PC-9 (cell line): Measurements from ENCODE around the gene ARFRP1. TPM values are rescaled to one million over a fixed set of nuclear protein-coding genes. Genes with fewer than 3 reads are reported as not detected.

Experiments used
- BruUV-seq: library from RNA; stranded (reverse); fragments of 400-500 nt; replicated peaks from 2 replicates; lab custom pipeline; 2021; lab: Mats Ljungman, UMichigan
- CTCF ChIA-PET: fragments of 300-600 bp; sonication (Branson Sonifier 250); formaldehyde crosslinking; loops from one replicate; lab custom pipeline; 2022; ENCODE audit warnings: antibody characterized with exemption; lab: Charles Lee
- POLR2A ChIA-PET: fragments of 300-600 bp; sonication (Branson Sonifier 250); formaldehyde crosslinking; loops from one replicate; lab custom pipeline; 2022; ENCODE audit warnings: antibody characterized with exemption; ENCODE audit not compliant: unreplicated experiment; lab: Charles Lee
- DNase-seq, 2 experiments: peaks; one replicate each; pipeline versions ENCODE4 v3.0.0 to v3.0.0-alpha.2; 2015 to 2022; ENCODE audit warnings: mixed read lengths in 1 of 2
- H2AFZ ChIP-seq: fragments of 200-600 bp; sonication (generic); 2 replicates; pipeline ENCODE4 v1.8.1; 2017; ENCODE audit warnings: antibody characterized with exemption
- H3F3A ChIP-seq: fragments of 200-600 bp; sonication (generic); 2 replicates; pipeline ENCODE4 v1.8.1; 2017; ENCODE audit warnings: antibody characterized with exemption, mild to moderate bottlenecking, low read depth; ENCODE audit not compliant: insufficient read depth
- H3K27ac ChIP-seq: fragments of 200-600 bp; sonication (generic); 2 replicates; pipeline ENCODE4 v1.6.1; 2016; ENCODE audit warnings: mixed run types
- H3K27me3 ChIP-seq: fragments of 200-600 bp; sonication (generic); 2 replicates; pipeline ENCODE4 v1.6.1; 2016; ENCODE audit warnings: low read depth, mixed run types; ENCODE audit not compliant: insufficient read depth
- H3K36me3 ChIP-seq: fragments of 200-600 bp; sonication (generic); 2 replicates; pipeline ENCODE4 v1.6.1; 2016; ENCODE audit warnings: low read depth, mixed run types
- H3K4me1 ChIP-seq: fragments of 200-600 bp; sonication (generic); replicated peaks from 2 replicates; pipeline ENCODE4 v1.6.1; 2016; ENCODE audit warnings: mixed run types; ENCODE audit not compliant: insufficient read depth
- H3K4me2 ChIP-seq: fragments of 200-600 bp; sonication (generic); 2 replicates; pipeline ENCODE4 v1.6.1; 2017; ENCODE audit warnings: mixed run types
- H3K4me3 ChIP-seq: fragments of 200-600 bp; sonication (generic); 2 replicates; pipeline ENCODE4 v1.6.1; 2016; ENCODE audit warnings: mixed run types
- H3K79me2 ChIP-seq: fragments of 200-600 bp; sonication (generic); 2 replicates; pipeline ENCODE4 v1.6.1; 2017; ENCODE audit warnings: low read depth, mixed run types
- H3K9me2 ChIP-seq: fragments of 200-600 bp; sonication (generic); 2 replicates; pipeline ENCODE4 v1.8.1; 2017; ENCODE audit warnings: mild to moderate bottlenecking; ENCODE audit not compliant: insufficient read depth
- H3K9me3 ChIP-seq: fragments of 200-600 bp; sonication (generic); 2 replicates; pipeline ENCODE4 v1.8.1; 2016; ENCODE audit warnings: low read depth; ENCODE audit not compliant: insufficient read depth
- H4K20me1 ChIP-seq: fragments of 200-600 bp; sonication (generic); 2 replicates; pipeline ENCODE4 v1.8.1; 2017; ENCODE audit not compliant: insufficient read depth
- EZH2 ChIP-seq: fragments of 200-600 bp; sonication (generic); IDR thresholded peaks from 2 replicates; pipeline ENCODE4 v1.8.0; 2017; ENCODE audit warnings: antibody characterized with exemption, low read depth
- intact Hi-C: fragments of 100-400 bp; cut with micrococcal nuclease; formaldehyde crosslinking; loops from one replicate; pipeline ENCODE4 v1.10.0; 2022; ENCODE audit not compliant: unreplicated experiment
- total RNA-seq: library from RNA; stranded (reverse); gene quantifications from 2 replicates; pipeline ENCODE4 v1.2.3, GENCODE V29; 2021
- TF ChIP-seq, protein P1 (sequence below): fragments of 200-600 bp; sonication (generic); conservative IDR thresholded peaks from 2 replicates; pipeline ENCODE4 v1.6.1; 2017; ENCODE audit warnings: mixed run types, antibody characterized with exemption, mild to moderate bottlenecking, moderate library complexity

ARFRP1 gene
- total RNA-seq, 1 experiment from 2014 or later: 59.1 TPM

DNA sequence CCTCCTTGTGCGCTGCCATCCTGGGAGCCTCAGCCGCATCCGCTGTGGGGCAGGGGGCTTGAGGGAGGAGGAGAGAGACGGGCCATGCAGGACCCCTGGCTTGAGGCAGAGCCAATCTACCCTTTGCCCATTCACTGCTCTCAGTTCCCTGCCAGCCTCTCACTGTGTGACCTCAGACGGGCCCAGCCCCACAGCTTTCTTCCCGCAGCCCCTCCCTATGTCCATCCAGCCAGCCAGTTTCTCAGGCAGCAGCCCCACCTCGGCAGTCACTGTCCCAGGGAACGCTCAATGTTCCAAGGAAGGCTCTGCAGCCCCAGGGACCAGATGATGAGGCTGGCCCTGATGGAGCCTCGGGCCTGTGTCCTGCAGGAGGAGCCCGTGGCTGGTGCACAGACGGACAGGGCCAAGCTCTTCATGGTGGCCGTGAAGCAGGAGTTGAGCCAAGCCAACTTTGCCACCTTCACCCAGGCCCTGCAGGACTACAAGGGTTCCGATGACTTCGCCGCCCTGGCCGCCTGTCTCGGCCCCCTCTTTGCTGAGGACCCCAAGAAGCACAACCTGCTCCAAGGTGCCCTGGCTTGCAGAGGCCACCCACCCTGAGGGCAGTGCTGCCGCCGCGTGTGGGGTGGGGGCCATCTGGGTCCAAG lies 15.2 kb downstream of the ARFRP1 start:
- BruUV-seq: no TSS peak
- TF ChIP-seq EZH2: no peak
- TF ChIP-seq, protein P1, sequence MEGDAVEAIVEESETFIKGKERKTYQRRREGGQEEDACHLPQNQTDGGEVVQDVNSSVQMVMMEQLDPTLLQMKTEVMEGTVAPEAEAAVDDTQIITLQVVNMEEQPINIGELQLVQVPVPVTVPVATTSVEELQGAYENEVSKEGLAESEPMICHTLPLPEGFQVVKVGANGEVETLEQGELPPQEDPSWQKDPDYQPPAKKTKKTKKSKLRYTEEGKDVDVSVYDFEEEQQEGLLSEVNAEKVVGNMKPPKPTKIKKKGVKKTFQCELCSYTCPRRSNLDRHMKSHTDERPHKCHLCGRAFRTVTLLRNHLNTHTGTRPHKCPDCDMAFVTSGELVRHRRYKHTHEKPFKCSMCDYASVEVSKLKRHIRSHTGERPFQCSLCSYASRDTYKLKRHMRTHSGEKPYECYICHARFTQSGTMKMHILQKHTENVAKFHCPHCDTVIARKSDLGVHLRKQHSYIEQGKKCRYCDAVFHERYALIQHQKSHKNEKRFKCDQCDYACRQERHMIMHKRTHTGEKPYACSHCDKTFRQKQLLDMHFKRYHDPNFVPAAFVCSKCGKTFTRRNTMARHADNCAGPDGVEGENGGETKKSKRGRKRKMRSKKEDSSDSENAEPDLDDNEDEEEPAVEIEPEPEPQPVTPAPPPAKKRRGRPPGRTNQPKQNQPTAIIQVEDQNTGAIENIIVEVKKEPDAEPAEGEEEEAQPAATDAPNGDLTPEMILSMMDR: no peak
- POLR2A ChIA-PET: interaction anchor here (0.6 to 0.7 kb wide), 2 partner anchors 280 to 375 kb away, joined by 3 to 7 read pairs; no protein-coding TSS in a partner anchor
- no peaks in the 10 kb centered on the region for H3K27me3 ChIP-seq
- no peak overlapping the region for H3K4me3 ChIP-seq
- CTCF ChIA-PET: interaction anchor here (0.6 kb wide), 1 partner anchor 101 kb away, joined by 5 read pairs; no protein-coding TSS in a partner anchor
- no peak overlapping the region for H3K4me2 ChIP-seq
- H3K79me2 ChIP-seq: no peaks in the 10 kb centered on the region
- DNase-seq: no peak
- H3K4me1 ChIP-seq: peaks cover 25% of the 10 kb centered on the region
- H3K9me2 ChIP-seq: no peaks in the 10 kb centered on the region
- no peak overlapping the region for H3K27ac ChIP-seq
- intact Hi-C loops: no loop called here
- no peaks in the 10 kb centered on the region for H3K9me3 ChIP-seq
- H4K20me1 ChIP-seq: 0 out of 2 replicates have a peak, but pooled peaks cover 2% of the 10 kb centered on the region
- H3K36me3 ChIP-seq: no peaks in the 10 kb centered on the region
- H3F3A ChIP-seq: peaks cover 43% of the 10 kb centered on the region
- no peak overlapping the region for H2AFZ ChIP-seq

DNA sequence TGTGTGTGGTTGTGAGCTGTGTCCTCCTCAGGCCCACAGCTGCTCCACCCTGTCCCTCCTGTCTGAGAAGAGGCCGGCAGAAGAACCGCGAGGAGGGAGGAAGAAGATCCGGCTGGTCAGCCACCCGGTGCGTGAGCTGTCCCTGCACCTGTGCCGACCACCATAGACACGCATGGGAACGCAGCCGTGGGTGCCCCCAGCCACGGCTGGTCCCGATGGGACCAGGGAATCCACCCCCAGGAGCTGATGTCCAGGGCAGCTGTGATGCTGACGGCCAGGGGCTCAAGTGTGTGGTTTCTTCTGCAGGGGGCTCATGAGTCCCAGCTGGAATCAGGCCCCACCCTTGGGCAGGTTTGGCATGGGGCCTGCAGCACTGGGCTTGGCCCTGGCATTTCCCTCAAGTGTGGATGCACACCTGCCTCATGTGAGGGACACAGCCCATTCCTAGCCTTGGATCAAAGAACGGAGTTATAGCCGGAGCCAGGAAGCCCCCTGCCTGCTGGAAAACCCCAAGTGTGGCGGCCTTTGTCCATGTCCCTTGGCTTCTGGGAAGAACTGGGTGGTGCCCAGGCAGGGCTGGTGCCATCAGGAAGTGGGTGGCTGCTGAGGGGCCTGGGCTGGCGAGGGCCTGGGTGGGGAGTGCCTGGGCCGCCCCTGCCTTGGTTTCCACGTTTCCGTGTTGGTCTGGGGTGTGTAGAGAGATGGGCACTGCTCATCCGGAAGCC lies 15.9 kb downstream of the ARFRP1 start:
- Histone ChIP-seq H3K36me3 (no peaks in the 10 kb centered on the region), H4K20me1 (no peaks in the 10 kb centered on the region), H3K27ac (0 out of 2 replicates have a peak overlapping the region, but pooled peaks have one; percentile 23), H3K4me1 (peaks cover 31% of the 10 kb centered on the region), H3K9me3 (no peaks in the 10 kb centered on the region), H2AFZ (no peak overlapping the region), H3K27me3 (no peaks in the 10 kb centered on the region), H3K4me2 (peak overlapping the region; percentile 37; the same call in 1 of the 2 replicates), H3K4me3 (no peak overlapping the region), H3K79me2 (no peaks in the 10 kb centered on the region), H3K9me2 (no peaks in the 10 kb centered on the region), H3F3A (peaks cover 37% of the 10 kb centered on the region)
- intact Hi-C loops: no loop called here
- DNase-seq: no peak
- BruUV-seq: no TSS peak
- POLR2A ChIA-PET: no interaction called here
- no peak for TF ChIP-seq EZH2
- TF ChIP-seq, protein P1: no peak
- CTCF ChIA-PET: interaction anchor here (0.6 kb wide), 1 partner anchor 102 kb away, joined by 5 read pairs; no protein-coding TSS in a partner anchor

DNA sequence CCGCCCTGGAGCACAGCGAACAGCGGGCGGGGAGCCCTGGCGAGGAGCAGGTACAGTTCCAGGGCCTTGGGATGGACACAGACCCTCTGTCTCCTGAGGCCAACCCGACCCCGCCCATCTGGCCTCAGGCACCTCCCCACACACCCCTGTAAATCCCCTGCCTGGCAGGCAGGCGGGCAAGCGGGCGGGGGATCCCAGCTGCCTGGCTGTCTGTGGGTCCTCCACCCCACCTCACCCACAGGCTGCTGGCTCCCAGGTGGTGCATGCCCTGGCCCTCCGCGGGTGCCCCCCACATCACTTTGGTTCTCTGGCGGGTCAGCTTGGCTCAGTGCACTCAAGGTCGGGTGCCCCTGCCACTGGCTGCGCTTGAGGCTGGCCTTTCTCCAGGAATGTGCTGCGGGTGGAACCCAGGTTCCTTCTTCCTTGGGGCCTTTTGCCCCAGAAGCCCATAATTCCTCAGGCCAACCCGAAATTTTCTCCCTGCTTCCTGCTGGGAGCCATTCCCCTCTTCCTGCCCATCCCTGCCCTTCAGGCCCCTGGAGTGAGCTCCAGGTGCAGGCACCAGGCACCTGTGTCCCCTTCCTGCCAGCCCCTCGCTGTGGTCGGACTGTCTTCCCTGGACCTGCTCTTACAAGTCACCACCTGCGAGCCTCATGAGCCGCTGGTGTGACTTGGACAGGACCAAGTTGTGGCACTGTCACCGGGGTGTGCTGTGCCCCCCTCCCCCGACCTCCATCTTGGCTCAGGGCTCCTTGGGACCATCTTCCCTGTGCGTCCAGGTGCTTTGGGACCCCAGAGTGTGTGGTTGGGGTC lies 16.7 kb downstream of the ARFRP1 start:
- CTCF ChIA-PET: no interaction called here
- peaks cover 39% of the 10 kb centered on the region for H3K4me1 ChIP-seq

More for the DNA sequence above, 16.7 kb downstream of the ARFRP1 start:
- H3K9me3 ChIP-seq: no peaks in the 10 kb centered on the region
- no TSS peak for BruUV-seq
- peak overlapping the region; percentile 37 for H3K4me2 ChIP-seq
- H3K27me3 ChIP-seq: no peaks in the 10 kb centered on the region
- intact Hi-C loops: no loop called here
- H2AFZ ChIP-seq: no peak overlapping the region
- DNase-seq: peak; percentile 39 to 61
- no peaks in the 10 kb centered on the region for H3K9me2 ChIP-seq
- H3K4me3 ChIP-seq: no peak overlapping the region
- TF ChIP-seq EZH2: no peak
- TF ChIP-seq, protein P1: no peak
- H3K36me3 ChIP-seq: no peaks in the 10 kb centered on the region
- POLR2A ChIA-PET: no interaction called here
- H3F3A ChIP-seq: peaks cover 35% of the 10 kb centered on the region
- no peaks in the 10 kb centered on the region for H4K20me1 ChIP-seq
- no peaks in the 10 kb centered on the region for H3K79me2 ChIP-seq
- H3K27ac ChIP-seq: peak overlapping the region; percentile 23; the same call in 1 of the 2 replicates
